HepG2 (cell line): ENCODE data around the gene DOCK1. TPM values are rescaled to one million over a fixed set of nuclear protein-coding genes. Genes with fewer than 3 reads are reported as not detected.

Experiments used
- ATAC-seq: fragments of 200-7000 bp; cut with Tn5 transposase; 3 replicates; pipeline ENCODE4 v1.9.1; 2020; ENCODE audit warnings: mild to moderate bottlenecking, moderate library complexity
- BruUV-seq: library from RNA; stranded (reverse); fragments of 400-500 nt; replicated peaks from 2 replicates; lab custom pipeline; 2021; lab: Mats Ljungman, UMichigan
- CTCF ChIA-PET: fragments of 300-600 bp; formaldehyde crosslinking; extraction: SDS; loops from one replicate; lab custom pipeline; 2021; ENCODE audit warnings: low total read pairs, inconsistent platforms, low intra/inter-chr PET ratio; lab: Yijun Ruan, JAX
- POLR2A ChIA-PET: fragments of 350-600 bp; sonication (Branson Sonifier 250); formaldehyde crosslinking; loops from one replicate; lab custom pipeline; 2020; ENCODE audit warnings: antibody characterized with exemption, inconsistent platforms; lab: Yijun Ruan, JAX
- DNase-seq: peaks from one replicate; pipeline ENCODE4 v3.0.0-alpha.2; 2015; ENCODE audit warnings: low spot score
- FAIRE-seq: peaks from 3 replicates; lab custom pipeline; 2011; peaks lifted over from hg19 to GRCh38; lab: Jason Lieb, UNC
- H2AFZ ChIP-seq: one replicate; pipeline ENCODE4 v1.6.1; 2011; ENCODE audit warnings: low read length, inconsistent platforms
- H3K27ac ChIP-seq: fragments of 300-600 bp; 3 replicates; pipeline ENCODE4 v1.8.0; 2011; ENCODE audit warnings: mixed run types, mild to moderate bottlenecking, mixed read lengths, low read length, inconsistent platforms; ENCODE audit not compliant: insufficient read depth; ENCODE audit errors: extremely low read length
- H3K27me3 ChIP-seq, 2 experiments: fragments of 200-600 bp in 1 of 2; 2 replicates in 1 of 2; 3 replicates in 1 of 2; pipeline versions ENCODE4 v1.6.0 to v1.8.0; 2011; ENCODE audit warnings: low read length in 2 of 2, mild to moderate bottlenecking in 2 of 2, moderate library complexity in 2 of 2, inconsistent platforms in 1 of 2; ENCODE audit not compliant: insufficient read depth in 2 of 2, control insufficient read depth in 1 of 2
- H3K36me3 ChIP-seq, 2 experiments: fragments of 200-600 bp in 1 of 2; replicated peaks in 1 of 2; 2 replicates in 1 of 2; 3 replicates in 1 of 2; pipeline versions ENCODE4 v1.5.1 to v1.8.0; 2011; ENCODE audit warnings: low read length in 2 of 2, inconsistent platforms in 1 of 2; ENCODE audit not compliant: insufficient read depth in 2 of 2, control insufficient read depth in 1 of 2
- H3K4me1 ChIP-seq: 2 replicates; pipeline ENCODE4 v1.5.1; 2012; ENCODE audit warnings: low read length, inconsistent platforms; ENCODE audit not compliant: insufficient read depth
- H3K4me2 ChIP-seq: 2 replicates; pipeline ENCODE4 v1.6.0; 2011; ENCODE audit warnings: low read depth, low read length, inconsistent platforms
- H3K4me3 ChIP-seq, 3 experiments: fragments of 200-600 bp in 1 of 3; sonication (generic), shearing (Covaris generic) in 1 of 3; replicated peaks in 1 of 3; 2 replicates each; pipeline ENCODE4 v1.5.1; 2011 to 2016; ENCODE audit warnings: low read length in 3 of 3, inconsistent platforms in 2 of 3, low read depth in 2 of 3, mild to moderate bottlenecking in 2 of 3, control low read depth in 1 of 3, mixed read lengths in 1 of 3; ENCODE audit not compliant: insufficient read depth in 1 of 3
- H3K79me2 ChIP-seq: one replicate; pipeline ENCODE4 v1.6.1; 2011; ENCODE audit warnings: low read length, inconsistent platforms; ENCODE audit not compliant: insufficient read depth
- H3K9ac ChIP-seq: 2 replicates; pipeline ENCODE4 v1.6.0; 2011; ENCODE audit warnings: mild to moderate bottlenecking, low read depth, low read length, inconsistent platforms; ENCODE audit not compliant: insufficient read depth
- H3K9me3 ChIP-seq: 2 replicates; pipeline ENCODE4 v1.5.1; 2012; ENCODE audit warnings: mild to moderate bottlenecking, low read length
- H4K20me1 ChIP-seq: 2 replicates; pipeline ENCODE4 v1.6.0; 2011; ENCODE audit warnings: inconsistent platforms, mild to moderate bottlenecking, low read length, moderate library complexity; ENCODE audit not compliant: insufficient read depth
- ATF6 ChIP-seq: sonication (generic); formaldehyde crosslinking; conservative IDR thresholded peaks from 2 replicates; pipeline ENCODE4 v1.4.0; 2020; ENCODE audit warnings: missing genetic modification reagents
- CREB3 ChIP-seq: sonication (generic); formaldehyde crosslinking; IDR thresholded peaks from 2 replicates; pipeline ENCODE4 v1.5.0; 2020; ENCODE audit warnings: missing genetic modification reagents
- ETV5 ChIP-seq: IDR thresholded peaks from 2 replicates; pipeline ENCODE4 v1.6.1; 2018; ENCODE audit warnings: missing biosample characterization, missing genetic modification reagents, inconsistent platforms, borderline replicate concordance
- HDAC2 ChIP-seq: sonication (generic); formaldehyde crosslinking; IDR thresholded peaks from 2 replicates; pipeline ENCODE4 v1.4.0; 2020; ENCODE audit warnings: missing genetic modification reagents
- HOXD1 ChIP-seq: sonication (generic); formaldehyde crosslinking; IDR thresholded peaks from 2 replicates; pipeline ENCODE4 v1.5.0; 2020; ENCODE audit warnings: missing genetic modification reagents
- NCOA2 ChIP-seq: sonication (generic); formaldehyde crosslinking; IDR thresholded peaks from 2 replicates; pipeline ENCODE4 v1.8.0; 2022; ENCODE audit warnings: inconsistent platforms
- PHF21A ChIP-seq: sonication (generic); formaldehyde crosslinking; IDR thresholded peaks from 2 replicates; pipeline ENCODE4 v1.5.0; 2020; ENCODE audit warnings: mild to moderate bottlenecking, missing genetic modification reagents
- SCMH1 ChIP-seq: sonication (generic); formaldehyde crosslinking; IDR thresholded peaks from 2 replicates; pipeline ENCODE4 v1.9.0; 2021; ENCODE audit warnings: missing genetic modification reagents, mild to moderate bottlenecking, borderline replicate concordance
- SP140L ChIP-seq: sonication (generic); formaldehyde crosslinking; IDR thresholded peaks from 2 replicates; pipeline ENCODE4 v1.4.0; 2020; ENCODE audit warnings: missing genetic modification reagents, borderline replicate concordance
- SPEN ChIP-seq: sonication (generic); formaldehyde crosslinking; IDR thresholded peaks from 2 replicates; pipeline ENCODE4 v1.5.1; 2020; ENCODE audit warnings: low read depth, mild to moderate bottlenecking, missing genetic modification reagents
- STAG1 ChIP-seq: sonication (generic); formaldehyde crosslinking; IDR thresholded peaks from 2 replicates; pipeline ENCODE4 v1.4.0; 2020; ENCODE audit warnings: missing genetic modification reagents
- TFDP1 ChIP-seq: IDR thresholded peaks from 2 replicates; pipeline ENCODE4 v1.6.1; 2016; ENCODE audit warnings: missing compliant biosample characterization, missing genetic modification reagents, borderline replicate concordance
- ZBTB14 ChIP-seq: sonication (generic); formaldehyde crosslinking; IDR thresholded peaks from 2 replicates; pipeline ENCODE4 v1.4.0; 2020; ENCODE audit warnings: missing genetic modification reagents
- ZFP62 ChIP-seq: sonication (generic); formaldehyde crosslinking; IDR thresholded peaks from 2 replicates; pipeline ENCODE4 v1.4.0; 2020; ENCODE audit warnings: missing genetic modification reagents
- ZNF766 ChIP-seq: sonication (generic); formaldehyde crosslinking; IDR thresholded peaks from 2 replicates; pipeline ENCODE4 v1.5.0; 2020; ENCODE audit warnings: missing genetic modification reagents, borderline replicate concordance
- ZXDC ChIP-seq: sonication (generic); formaldehyde crosslinking; IDR thresholded peaks from 2 replicates; pipeline ENCODE4 v1.5.0; 2020; ENCODE audit warnings: mild to moderate bottlenecking, missing genetic modification reagents
- WGBS: methylation state at CpG from one replicate; pipeline ENCODE4 v1.1.6; 2017; ENCODE audit warnings: low lambda C conversion rate; 5-methylcytosine and 5-hydroxymethylcytosine counted together
- in situ Hi-C: cut with HindIII; loops from 2 replicates; pipeline ENCODE4 v1.10.0; 2017; ENCODE audit warnings: low pct_unique_long_range_greater_than_20kb; ENCODE audit not compliant: extremely low pct_ligation_motif_present
- intact Hi-C: fragments of 100-400 bp; cut with micrococcal nuclease; formaldehyde crosslinking; loops from one replicate; pipeline ENCODE4 v1.10.0; 2022; ENCODE audit not compliant: unreplicated experiment
- polyA plus RNA-seq, 8 experiments: library from polyadenylated mRNA; depleted of rRNA in 3 of 8; stranded (reverse) in 7 of 8; unstranded in 1 of 8; fragments of >200 nt; fragmentation: Illumina TruSeq in 4 of 8; extraction: Trizol in 4 of 8; gene quantifications; 2 replicates each; pipeline versions ENCODE4 v1.2.1 to v1.2.3, GENCODE V29; 2011 to 2016; ENCODE audit warnings: low read depth in 4 of 8, missing spikeins in 1 of 8, mixed read lengths in 1 of 8; ENCODE audit not compliant: insufficient read depth in 1 of 8
- total RNA-seq, 5 experiments: library from RNA; depleted of rRNA; stranded (reverse); fragments of >200 nt; fragmentation: Illumina TruSeq; extraction: Trizol; gene quantifications; 2 replicates each; pipeline ENCODE4 v1.2.3, GENCODE V29; 2016; ENCODE audit warnings: low read depth in 1 of 5

Gene DOCK1
- total and polyA plus RNA-seq, 2 of the 13 experiments (the other 11 are each of a cell fraction or from before 2014, with no cell fraction given), result 8.3 to 25.5 TPM

- 20% methylated on average over 4 of the region's 84 CpGs for WGBS
- H3K4me2 ChIP-seq, result peak overlapping the region; percentile 88
- no peaks in the 10 kb centered on the region; the same call in 1 of the 2 replicates for H4K20me1 ChIP-seq
- no peak for FAIRE-seq
- intact Hi-C loops (no loop called here), in situ Hi-C loops (no loop called here)
- H3K4me1 ChIP-seq, result peaks cover 34% of the 10 kb centered on the region
- peak; percentile 41 for DNase-seq
- H3K27me3 ChIP-seq, result no peaks in the 10 kb centered on the region
- peak; percentile 67 for ATAC-seq
- H3K27ac ChIP-seq, result peak overlapping the region; percentile 66
- peak overlapping the region; percentile 71 to 88 (median 85) for H3K4me3 ChIP-seq
- H3K36me3 ChIP-seq, result no peaks in the 10 kb centered on the region
- peaks cover 43% of the 10 kb centered on the region for H3K79me2 ChIP-seq
- POLR2A ChIA-PET, result no interaction called here
- H3K9ac ChIP-seq, result peak overlapping the region; percentile 84
- CTCF ChIA-PET, result no interaction called here
- TSS peak; percentile 41 for BruUV-seq
- H3K9me3 ChIP-seq, result no peaks in the 10 kb centered on the region
- H2AFZ ChIP-seq, result no peak overlapping the region
- TF ChIP-seq TFDP1 (CRISPR knock-in tag) (no peak), PHF21A (CRISPR knock-in tag) (no peak), ZFP62 (no peak), ZNF766 (CRISPR knock-in tag) (no peak), ETV5 (CRISPR knock-in tag) (no peak), HDAC2 (CRISPR knock-in tag) (no peak), ATF6 (CRISPR knock-in tag) (no peak), SPEN (CRISPR knock-in tag) (no peak), NCOA2 (CRISPR knock-in tag) (no peak), STAG1 (no peak), CREB3 (no peak), ZXDC (CRISPR knock-in tag) (no peak), SCMH1 (no peak), HOXD1 (CRISPR knock-in tag) (no peak), SP140L (CRISPR knock-in tag) (no peak), ZBTB14 (CRISPR knock-in tag) (no peak)
Measured at GRCh38 chr10:126905776-126906703, 812 bp downstream of the DOCK1 start.
